GM12892 (cell line): Measurements from ENCODE around the gene CYGB.

ENCODE experiments used
- POLR2A ChIP-seq: IDR thresholded peaks from 2 replicates; pipeline ENCODE4 v1.6.1; 2011; ENCODE audit warnings: low read depth, low read length, control low read depth
- POLR2AphosphoS5 ChIP-seq: IDR thresholded peaks from 2 replicates; pipeline ENCODE4 v1.6.1; 2011; ENCODE audit warnings: low read depth, low read length, control low read depth

DNA sequence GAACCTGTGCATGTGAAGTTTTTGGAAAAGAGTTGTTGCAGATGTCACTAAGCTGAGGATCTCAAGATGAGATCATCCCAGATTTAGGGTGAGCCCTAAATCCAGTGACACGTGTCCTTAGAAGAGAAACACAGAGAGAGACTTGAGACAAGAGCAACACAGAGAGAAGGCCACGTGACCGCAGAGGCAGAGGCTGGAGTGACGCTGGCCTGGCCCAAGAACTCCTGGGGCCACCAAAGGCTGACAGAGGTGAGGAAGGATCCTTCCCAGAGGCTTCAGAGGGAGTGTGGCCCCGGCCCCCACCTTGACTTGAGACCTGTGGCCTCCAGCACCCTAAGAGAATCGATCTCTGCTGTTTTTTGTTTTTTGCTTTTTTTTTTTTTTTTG, 24.2 kb downstream of the CYGB start:
- TF ChIP-seq POLR2AphosphoS5: no peak
- TF ChIP-seq POLR2A: no peak
